ENCODE measurements around the gene SERP2.
"Not testable (repeated sequence)": the region's sequence is repeated elsewhere in the genome, so short reads cannot be mapped to it uniquely, and the experiment has no call there.

Gene SERP2

GRCh38 chr13:44373601-44374347, at the start of gene SERP2:
Gene SERP2, plus strand, starts transcription at chr13:44373824. Its CDS starts 202 bp downstream, at chr13:44374026.
- no peaks in the 10 kb centered on the region for H3K4me1 Mint-ChIP-seq (ENCODE audit: low read depth)
- no peaks in the 10 kb centered on the region for H3K36me3 Mint-ChIP-seq (ENCODE audit: low read depth)
- no peaks in the 10 kb centered on the region for H3K9me3 Mint-ChIP-seq
- H3K4me3 Mint-ChIP-seq, result peak within 1 kb of the TSS; percentile 55
- H3K27ac Mint-ChIP-seq, result no peak within 1 kb of the TSS
- peaks cover 54% of the 10 kb centered on the region for H3K27me3 Mint-ChIP-seq (ENCODE audit: low read depth)

GRCh38 chr13:44326961-44327360, 46.7 kb upstream of the SERP2 start:
- no peak overlapping the region for H3K27ac Mint-ChIP-seq
- no peaks in the 10 kb centered on the region for H3K36me3 Mint-ChIP-seq (ENCODE audit: low read depth)
- H3K9me3 Mint-ChIP-seq, result peaks cover 12% of the 10 kb centered on the region
- no peaks in the 10 kb centered on the region for H3K27me3 Mint-ChIP-seq (ENCODE audit: low read depth)
- no peak overlapping the region for H3K4me3 Mint-ChIP-seq
- H3K4me1 Mint-ChIP-seq (ENCODE audit: low read depth), result no peaks in the 10 kb centered on the region

- H3K4me3 Mint-ChIP-seq; H3K27me3 Mint-ChIP-seq (ENCODE audit: low read depth); H3K36me3 Mint-ChIP-seq (ENCODE audit: low read depth); H3K4me1 Mint-ChIP-seq (ENCODE audit: low read depth); H3K27ac Mint-ChIP-seq: not testable (repeated sequence)
- H3K9me3 Mint-ChIP-seq, result peaks cover 10% of the 10 kb centered on the region
These were observed 44.6 kb upstream of the SERP2 start for GRCh38 chr13:44329041-44329440.

- H3K9me3 Mint-ChIP-seq, result peaks cover 10% of the 10 kb centered on the region
- no peaks in the 10 kb centered on the region for H3K27me3 Mint-ChIP-seq (ENCODE audit: low read depth)
- H3K4me1 Mint-ChIP-seq (ENCODE audit: low read depth), result no peaks in the 10 kb centered on the region
- no peak overlapping the region for H3K4me3 Mint-ChIP-seq
- H3K36me3 Mint-ChIP-seq (ENCODE audit: low read depth), result no peaks in the 10 kb centered on the region
- H3K27ac Mint-ChIP-seq, result no peak overlapping the region
These were observed 43.6 kb upstream of the SERP2 start for GRCh38 chr13:44329909-44330545.

DNA sequence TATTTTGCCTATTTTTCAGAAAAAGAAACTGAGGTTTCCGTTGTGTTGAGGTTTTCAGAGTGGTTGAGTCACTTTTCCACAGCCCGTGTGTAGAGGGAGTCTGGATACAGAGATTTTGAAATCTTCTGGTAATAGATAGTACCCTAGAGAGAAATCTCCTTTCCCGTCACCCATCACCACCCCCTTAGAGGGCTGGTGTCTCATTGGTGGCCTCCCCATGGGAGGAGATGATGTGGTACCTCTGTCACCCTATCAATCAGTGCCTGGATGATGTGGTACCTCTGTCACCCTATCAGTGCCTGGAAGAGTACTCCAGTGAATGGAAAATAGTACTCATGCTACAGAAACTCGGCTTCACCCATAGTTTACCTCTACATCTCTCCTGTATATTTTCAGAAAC, 42.2 kb upstream of the SERP2 start:
- Mint-ChIP-seq H3K27ac (no peak overlapping the region), H3K27me3 (ENCODE audit: low read depth) (no peaks in the 10 kb centered on the region), H3K9me3 (peaks cover 10% of the 10 kb centered on the region), H3K4me1 (ENCODE audit: low read depth) (no peaks in the 10 kb centered on the region), H3K36me3 (ENCODE audit: low read depth) (no peaks in the 10 kb centered on the region), H3K4me3 (no peak overlapping the region)

GRCh38 chr13:44331912-44332851, 41.4 kb upstream of the SERP2 start:
- Mint-ChIP-seq H3K27ac (no peak overlapping the region), H3K9me3 (peaks cover 10% of the 10 kb centered on the region), H3K36me3 (ENCODE audit: low read depth) (no peaks in the 10 kb centered on the region), H3K4me3 (no peak overlapping the region), H3K4me1 (ENCODE audit: low read depth) (peaks cover 4% of the 10 kb centered on the region), H3K27me3 (ENCODE audit: low read depth) (no peaks in the 10 kb centered on the region)

GRCh38 chr13:44333950-44334655, 39.5 kb upstream of the SERP2 start:
- no peak overlapping the region for H3K4me3 Mint-ChIP-seq
- peaks cover 4% of the 10 kb centered on the region for H3K4me1 Mint-ChIP-seq (ENCODE audit: low read depth)
- H3K9me3 Mint-ChIP-seq, result peaks cover under 1% of the 10 kb centered on the region
- no peak overlapping the region for H3K27ac Mint-ChIP-seq
- H3K36me3 Mint-ChIP-seq (ENCODE audit: low read depth), result no peaks in the 10 kb centered on the region
- no peaks in the 10 kb centered on the region for H3K27me3 Mint-ChIP-seq (ENCODE audit: low read depth)

DNA sequence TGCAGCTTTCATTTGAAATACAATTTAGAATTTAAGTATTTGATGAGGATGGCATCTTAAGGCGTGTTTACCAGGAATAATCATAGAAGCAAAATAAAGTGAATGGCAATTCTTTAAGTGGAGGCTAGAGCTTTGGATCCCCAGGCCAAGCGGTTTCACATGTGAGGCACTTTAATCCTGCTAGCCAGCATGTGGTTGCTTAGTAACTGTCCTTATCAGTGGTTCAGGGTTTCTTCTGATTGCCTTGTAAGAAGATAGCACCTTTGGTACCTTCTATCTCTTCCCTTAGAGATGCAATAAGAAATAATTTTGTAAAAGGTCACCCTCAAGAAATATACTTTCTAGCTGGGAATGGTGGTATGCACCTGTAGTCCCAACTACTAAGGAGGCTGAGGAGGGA, 38.9 kb upstream of the SERP2 start:
- H3K4me1 Mint-ChIP-seq (ENCODE audit: low read depth), result peaks cover 4% of the 10 kb centered on the region
- no peak overlapping the region for H3K4me3 Mint-ChIP-seq
- H3K36me3 Mint-ChIP-seq (ENCODE audit: low read depth), result no peaks in the 10 kb centered on the region
- no peaks in the 10 kb centered on the region for H3K27me3 Mint-ChIP-seq (ENCODE audit: low read depth)
- H3K27ac Mint-ChIP-seq, result no peak overlapping the region
- H3K9me3 Mint-ChIP-seq, result no peaks in the 10 kb centered on the region

GRCh38 chr13:44336934-44337333, 36.7 kb upstream of the SERP2 start:
- Mint-ChIP-seq H3K4me1 (ENCODE audit: low read depth) (peaks cover 4% of the 10 kb centered on the region), H3K27me3 (ENCODE audit: low read depth) (no peaks in the 10 kb centered on the region), H3K36me3 (ENCODE audit: low read depth) (no peaks in the 10 kb centered on the region), H3K27ac (no peak overlapping the region), H3K4me3 (no peak overlapping the region), H3K9me3 (peaks cover 5% of the 10 kb centered on the region)

DNA sequence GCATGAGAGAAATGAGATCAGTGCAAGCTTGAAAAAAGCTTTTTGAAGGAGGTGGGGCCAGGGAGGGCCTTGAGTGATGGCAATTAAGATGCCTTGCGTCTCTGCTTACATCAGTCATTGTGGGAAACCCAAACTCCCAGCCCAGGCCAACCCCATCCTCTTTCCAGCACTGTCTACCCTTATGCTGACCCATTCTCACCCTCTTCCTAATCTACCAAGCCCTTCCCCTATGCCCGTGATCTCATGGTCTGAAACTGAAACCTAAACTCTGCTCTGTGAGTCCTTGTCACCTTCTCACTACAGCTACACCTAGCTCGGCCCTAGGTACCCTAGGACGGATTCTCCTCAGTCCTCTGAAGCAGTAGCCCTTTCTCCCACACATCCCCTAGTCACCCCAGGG, 36.0 kb upstream of the SERP2 start:
- peaks cover 4% of the 10 kb centered on the region for H3K4me1 Mint-ChIP-seq (ENCODE audit: low read depth)
- H3K9me3 Mint-ChIP-seq, result peaks cover 5% of the 10 kb centered on the region
- no peaks in the 10 kb centered on the region for H3K36me3 Mint-ChIP-seq (ENCODE audit: low read depth)
- H3K4me3 Mint-ChIP-seq, result no peak overlapping the region
- no peaks in the 10 kb centered on the region for H3K27me3 Mint-ChIP-seq (ENCODE audit: low read depth)
- H3K27ac Mint-ChIP-seq, result no peak overlapping the region

DNA sequence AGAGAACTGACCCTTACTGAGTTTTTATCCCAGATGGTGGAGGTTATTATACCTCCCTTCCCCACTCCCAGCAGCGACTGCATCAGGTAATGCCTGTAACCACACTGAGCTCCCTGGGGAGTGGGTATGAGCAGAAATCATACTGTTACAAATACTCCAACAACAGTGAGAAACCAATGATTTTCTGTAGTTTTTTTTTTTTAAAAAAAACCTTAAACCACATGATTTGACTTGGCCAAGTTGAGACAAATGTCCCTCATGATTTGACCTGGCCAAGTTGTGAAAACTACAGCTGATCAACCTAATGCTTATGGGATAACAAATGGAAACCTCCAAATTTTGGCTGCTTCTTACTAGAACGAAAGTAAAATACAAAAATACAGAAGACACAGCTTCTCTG, 33.1 kb upstream of the SERP2 start:
- Mint-ChIP-seq H3K4me3 (no peak overlapping the region), H3K4me1 (ENCODE audit: low read depth) (peaks cover 4% of the 10 kb centered on the region), H3K36me3 (ENCODE audit: low read depth) (no peaks in the 10 kb centered on the region), H3K9me3 (peaks cover 5% of the 10 kb centered on the region), H3K27ac (no peak overlapping the region), H3K27me3 (ENCODE audit: low read depth) (peaks cover 4% of the 10 kb centered on the region)

GRCh38 chr13:44342741-44343140, 30.9 kb upstream of the SERP2 start:
- no peaks in the 10 kb centered on the region for H3K36me3 Mint-ChIP-seq (ENCODE audit: low read depth)
- peaks cover 8% of the 10 kb centered on the region for H3K27me3 Mint-ChIP-seq (ENCODE audit: low read depth)
- H3K4me1 Mint-ChIP-seq (ENCODE audit: low read depth), result no peaks in the 10 kb centered on the region
- H3K4me3 Mint-ChIP-seq, result no peak overlapping the region
- no peak overlapping the region for H3K27ac Mint-ChIP-seq
- H3K9me3 Mint-ChIP-seq, result peaks cover 5% of the 10 kb centered on the region

DNA sequence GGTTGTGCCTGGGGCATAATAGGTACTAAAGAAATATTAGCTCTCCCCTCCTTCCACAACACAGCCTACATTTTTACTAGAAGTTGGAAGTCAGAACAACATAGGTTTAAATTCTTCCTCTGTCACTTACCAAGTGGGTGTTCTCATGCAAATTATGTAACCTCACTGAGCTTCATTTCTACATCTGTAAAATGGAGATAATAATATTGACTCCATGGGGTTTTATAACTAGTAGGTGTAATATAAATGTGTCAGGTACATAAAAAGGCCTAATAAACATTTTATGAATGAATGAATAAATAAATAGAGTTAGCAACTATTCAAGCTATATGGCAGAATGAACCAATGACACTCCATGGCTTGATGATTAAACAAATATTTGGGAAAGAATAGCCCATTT, 27.1 kb upstream of the SERP2 start:
- no peaks in the 10 kb centered on the region for H3K4me1 Mint-ChIP-seq (ENCODE audit: low read depth)

GRCh38 chr13:44347301-44347700, 26.3 kb upstream of the SERP2 start:
- Mint-ChIP-seq H3K9me3 (no peaks in the 10 kb centered on the region), H3K27me3 (ENCODE audit: low read depth) (peaks cover 8% of the 10 kb centered on the region), H3K4me3 (no peak overlapping the region), H3K27ac (no peak overlapping the region), H3K4me1 (ENCODE audit: low read depth) (no peaks in the 10 kb centered on the region), H3K36me3 (ENCODE audit: low read depth) (no peaks in the 10 kb centered on the region)

More for the DNA sequence above, 27.1 kb upstream of the SERP2 start:
- Mint-ChIP-seq H3K27ac (no peak overlapping the region), H3K27me3 (ENCODE audit: low read depth) (peaks cover 8% of the 10 kb centered on the region), H3K36me3 (ENCODE audit: low read depth) (no peaks in the 10 kb centered on the region), H3K9me3 (no peaks in the 10 kb centered on the region), H3K4me3 (no peak overlapping the region)
